Karpas-422 (cell line): ENCODE data around the gene GUCY1A2. TPM values are rescaled to one million over a fixed set of nuclear protein-coding genes. Genes with fewer than 3 reads are reported as not detected.
"Not testable (repeated sequence)": the region's sequence is repeated elsewhere in the genome, so short reads cannot be mapped to it uniquely, and the experiment has no call there.

Experiments
- DNase-seq: peaks from one replicate; pipeline ENCODE4 v3.0.0-alpha.2; 2015
- H2AFZ ChIP-seq: fragments of 200-600 bp; sonication (generic); 2 replicates; pipeline ENCODE4 v1.6.1; 2014; ENCODE audit warnings: antibody characterized with exemption, low read length, mixed read lengths
- H3K27ac ChIP-seq: fragments of 200-600 bp; sonication (generic); 2 replicates; pipeline ENCODE4 v1.5.1; 2014; ENCODE audit warnings: mild to moderate bottlenecking, low read length, moderate library complexity
- H3K27me3 ChIP-seq: fragments of 200-600 bp; sonication (generic); 2 replicates; pipeline ENCODE4 v1.6.1; 2014; ENCODE audit warnings: low read length, mixed read lengths
- H3K36me3 ChIP-seq: fragments of 200-600 bp; sonication (generic); 2 replicates; pipeline ENCODE4 v1.6.1; 2014; ENCODE audit warnings: low read length, mixed read lengths; ENCODE audit not compliant: insufficient read depth
- H3K4me1 ChIP-seq: fragments of 200-600 bp; sonication (generic); 2 replicates; pipeline ENCODE4 v1.6.1; 2014; ENCODE audit warnings: mild to moderate bottlenecking, low read length, mixed read lengths
- H3K4me2 ChIP-seq: fragments of 200-600 bp; sonication (generic); 2 replicates; pipeline ENCODE4 v1.6.1; 2014; ENCODE audit warnings: low read length, low read depth, mild to moderate bottlenecking; ENCODE audit not compliant: poor library complexity, severe bottlenecking
- H3K4me3 ChIP-seq: fragments of 200-600 bp; sonication (generic); 2 replicates; pipeline ENCODE4 v1.5.1; 2014; ENCODE audit warnings: mild to moderate bottlenecking, antibody characterized with exemption, low read length, mixed read lengths
- H3K79me2 ChIP-seq: fragments of 200-600 bp; sonication (generic); 2 replicates; pipeline ENCODE4 v1.6.1; 2014; ENCODE audit warnings: mild to moderate bottlenecking, low read length, mixed read lengths
- H3K9ac ChIP-seq: fragments of 200-600 bp; sonication (generic); 2 replicates; pipeline ENCODE4 v1.6.0; 2014; ENCODE audit warnings: low read length
- H3K9me2 ChIP-seq: fragments of 200-600 bp; sonication (generic), shearing (Covaris generic); replicated peaks from 2 replicates; pipeline ENCODE4 v1.6.0; 2014; ENCODE audit warnings: mild to moderate bottlenecking, low read length, moderate library complexity; ENCODE audit not compliant: insufficient read depth
- H3K9me3 ChIP-seq: fragments of 300-700, 200-600 bp; sonication (generic); 2 replicates; pipeline ENCODE4 v1.6.1; 2014; ENCODE audit warnings: low read length, mixed read lengths
- H4K20me1 ChIP-seq: fragments of 200-600 bp; sonication (generic); 2 replicates; pipeline ENCODE4 v1.6.1; 2014; ENCODE audit warnings: mild to moderate bottlenecking, antibody characterized with exemption, low read length, low read depth; ENCODE audit not compliant: insufficient read depth
- total RNA-seq: library from RNA; depleted of rRNA; stranded (reverse); fragments of >200 nt; shearing (Covaris generic); gene quantifications from 2 replicates; pipeline ENCODE4 v1.2.3, GENCODE V29; 2014; ENCODE audit warnings: low replicate concordance

Gene GUCY1A2
- total RNA-seq, 1 experiment from 2014 or later = 0.04 TPM

GRCh38 chr11:106842134-106842533 is 176.1 kb downstream of the GUCY1A2 start:
- Histone ChIP-seq H3K79me2 (no peaks in the 10 kb centered on the region), H3K9me3 (no peaks in the 10 kb centered on the region), H3K36me3 (no peaks in the 10 kb centered on the region), H2AFZ (no peak overlapping the region), H3K9ac (no peak overlapping the region), H3K27ac (no peak overlapping the region), H3K9me2 (no peaks in the 10 kb centered on the region; the same call in 1 of the 2 replicates), H3K4me3 (no peak overlapping the region), H3K4me2 (no peak overlapping the region), H3K27me3 (0 out of 2 replicates have a peak, but pooled peaks cover 2% of the 10 kb centered on the region), H4K20me1 (no peaks in the 10 kb centered on the region), H3K4me1 (no peaks in the 10 kb centered on the region)
- no peak for DNase-seq

GRCh38 chr11:106840947-106841346 is 177.3 kb downstream of the GUCY1A2 start:
- no peak overlapping the region for H3K4me2 ChIP-seq
- no peak overlapping the region for H2AFZ ChIP-seq
- no peaks in the 10 kb centered on the region for H4K20me1 ChIP-seq
- H3K36me3 ChIP-seq = no peaks in the 10 kb centered on the region
- H3K27ac ChIP-seq = no peak overlapping the region
- DNase-seq = no peak
- 0 out of 2 replicates have a peak, but pooled peaks cover 2% of the 10 kb centered on the region for H3K27me3 ChIP-seq
- H3K4me1 ChIP-seq = no peaks in the 10 kb centered on the region
- H3K9ac ChIP-seq = no peak overlapping the region
- no peak overlapping the region for H3K4me3 ChIP-seq
- no peaks in the 10 kb centered on the region for H3K79me2 ChIP-seq
- no peaks in the 10 kb centered on the region for H3K9me3 ChIP-seq
- no peaks in the 10 kb centered on the region; the same call in 1 of the 2 replicates for H3K9me2 ChIP-seq

- Histone ChIP-seq H3K9ac (no peak overlapping the region), H3K9me2 (no peaks in the 10 kb centered on the region; the same call in 1 of the 2 replicates), H3K36me3 (no peaks in the 10 kb centered on the region), H3K4me3 (no peak overlapping the region), H3K4me1 (no peaks in the 10 kb centered on the region), H3K79me2 (no peaks in the 10 kb centered on the region), H3K27me3 (0 out of 2 replicates have a peak, but pooled peaks cover 2% of the 10 kb centered on the region), H3K9me3 (no peaks in the 10 kb centered on the region), H3K27ac (no peak overlapping the region), H4K20me1 (no peaks in the 10 kb centered on the region), H3K4me2 (no peak overlapping the region), H2AFZ (no peak overlapping the region)
- DNase-seq = no peak
These were observed 178.1 kb downstream of the GUCY1A2 start for GRCh38 chr11:106840146-106840545.

- no peak for DNase-seq
- H3K79me2 ChIP-seq = no peaks in the 10 kb centered on the region
- no peaks in the 10 kb centered on the region for H3K4me1 ChIP-seq
- no peak overlapping the region for H3K9ac ChIP-seq
- no peaks in the 10 kb centered on the region for H3K36me3 ChIP-seq
- no peaks in the 10 kb centered on the region for H3K9me2 ChIP-seq
- H3K4me2 ChIP-seq = no peak overlapping the region
- H2AFZ ChIP-seq = no peak overlapping the region
- H3K9me3 ChIP-seq = no peaks in the 10 kb centered on the region
- no peak overlapping the region for H3K4me3 ChIP-seq
- no peaks in the 10 kb centered on the region for H3K27me3 ChIP-seq
- no peak overlapping the region for H3K27ac ChIP-seq
- no peaks in the 10 kb centered on the region for H4K20me1 ChIP-seq
These were observed 183.7 kb downstream of the GUCY1A2 start for GRCh38 chr11:106834567-106834966.

GRCh38 chr11:106828976-106829375 is 189.3 kb downstream of the GUCY1A2 start:
- no peak overlapping the region for H3K4me2 ChIP-seq
- H3K36me3 ChIP-seq = no peaks in the 10 kb centered on the region
- H3K27ac ChIP-seq = no peak overlapping the region
- H3K27me3 ChIP-seq = no peaks in the 10 kb centered on the region
- H3K4me3 ChIP-seq = no peak overlapping the region
- no peak for DNase-seq
- no peaks in the 10 kb centered on the region for H3K9me3 ChIP-seq
- no peaks in the 10 kb centered on the region for H4K20me1 ChIP-seq
- no peaks in the 10 kb centered on the region for H3K9me2 ChIP-seq
- no peaks in the 10 kb centered on the region for H3K4me1 ChIP-seq
- no peak overlapping the region for H2AFZ ChIP-seq
- no peaks in the 10 kb centered on the region for H3K79me2 ChIP-seq
- H3K9ac ChIP-seq = no peak overlapping the region

- no peak overlapping the region for H3K4me2 ChIP-seq
- H4K20me1 ChIP-seq = no peaks in the 10 kb centered on the region
- H3K36me3 ChIP-seq = no peaks in the 10 kb centered on the region
- H2AFZ ChIP-seq = no peak overlapping the region
- H3K27ac ChIP-seq = no peak overlapping the region
- no peaks in the 10 kb centered on the region for H3K9me2 ChIP-seq
- no peaks in the 10 kb centered on the region for H3K9me3 ChIP-seq
- H3K79me2 ChIP-seq = no peaks in the 10 kb centered on the region
- H3K4me1 ChIP-seq = no peaks in the 10 kb centered on the region
- H3K9ac ChIP-seq = no peak overlapping the region
- no peak for DNase-seq
- H3K4me3 ChIP-seq = no peak overlapping the region
- H3K27me3 ChIP-seq = no peaks in the 10 kb centered on the region
These were observed 189.7 kb downstream of the GUCY1A2 start for GRCh38 chr11:106828576-106828975.

GRCh38 chr11:106827687-106828086 is 190.6 kb downstream of the GUCY1A2 start:
- Histone ChIP-seq H3K36me3 (no peaks in the 10 kb centered on the region), H3K9ac (no peak overlapping the region), H3K9me2 (no peaks in the 10 kb centered on the region), H3K9me3 (no peaks in the 10 kb centered on the region), H3K4me1 (no peaks in the 10 kb centered on the region), H3K27ac (no peak overlapping the region), H4K20me1 (no peaks in the 10 kb centered on the region), H3K4me3 (no peak overlapping the region), H3K79me2 (no peaks in the 10 kb centered on the region), H3K4me2 (no peak overlapping the region), H2AFZ (no peak overlapping the region), H3K27me3 (no peaks in the 10 kb centered on the region)
- DNase-seq = no peak

- not testable (repeated sequence) for H3K9me3 ChIP-seq, H3K27ac ChIP-seq, H3K4me2 ChIP-seq
These were observed 191.7 kb downstream of the GUCY1A2 start for GRCh38 chr11:106826558-106826957.

GRCh38 chr11:106821826-106822225 is 196.4 kb downstream of the GUCY1A2 start:
- Histone ChIP-seq H3K36me3 (no peaks in the 10 kb centered on the region), H3K4me2 (no peak overlapping the region), H3K9ac (no peak overlapping the region), H3K79me2 (no peaks in the 10 kb centered on the region), H2AFZ (no peak overlapping the region), H3K27ac (no peak overlapping the region), H3K4me3 (no peak overlapping the region), H3K27me3 (peaks cover 4% of the 10 kb centered on the region; the same call in 1 of the 2 replicates), H4K20me1 (no peaks in the 10 kb centered on the region), H3K9me2 (no peaks in the 10 kb centered on the region), H3K4me1 (no peaks in the 10 kb centered on the region; the same call in 1 of the 2 replicates), H3K9me3 (no peaks in the 10 kb centered on the region)
- no peak for DNase-seq

More at GRCh38 chr11:106826558-106826957, 191.7 kb downstream of the GUCY1A2 start:
- H3K4me3 ChIP-seq, H3K9ac ChIP-seq, DNase-seq, H4K20me1 ChIP-seq, H2AFZ ChIP-seq, H3K27me3 ChIP-seq, H3K36me3 ChIP-seq, H3K9me2 ChIP-seq, H3K79me2 ChIP-seq, H3K4me1 ChIP-seq: not testable (repeated sequence)
